Measurements from ENCODE around the gene LRIT2. TPM values are rescaled to one million over a fixed set of nuclear protein-coding genes. Genes with fewer than 3 reads are reported as not detected.

LRIT2 gene
- total and polyA plus RNA-seq, 7 donors, result not detected

DNA sequence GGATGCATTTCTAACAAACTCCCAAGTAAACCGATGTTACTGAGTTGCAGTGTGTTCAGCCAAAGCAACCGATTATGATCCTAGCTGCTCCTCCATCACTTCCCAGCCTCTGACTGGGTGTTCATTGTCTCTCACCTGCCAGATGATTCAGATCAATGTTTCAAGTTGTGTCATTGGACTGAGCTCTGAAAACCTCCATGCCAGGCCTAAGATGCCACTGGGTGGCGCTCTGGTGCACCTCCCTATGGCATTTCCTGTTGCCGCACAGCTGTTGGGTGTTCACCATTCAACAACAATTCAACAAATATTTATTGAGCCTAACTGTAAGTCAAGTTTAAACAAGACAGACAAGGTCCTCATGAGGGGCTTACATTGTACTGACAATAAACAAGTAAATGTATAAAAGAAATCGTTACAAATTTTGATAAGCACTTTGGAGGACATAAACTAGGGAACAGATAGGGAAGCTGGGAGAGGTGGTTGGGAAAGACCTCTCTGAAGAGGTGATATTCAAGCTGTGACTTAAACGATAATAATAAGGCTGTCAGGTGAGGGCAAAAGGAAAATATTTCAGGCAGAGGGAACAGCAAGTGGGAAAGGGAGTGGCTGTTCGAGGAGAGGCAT is 42.3 kb upstream of the LRIT2 start:
- intact Hi-C loops (cut with DNase I), result loop anchor here (5.0 to 10.0 kb wide), 2 partner anchors 107 to 110 kb away; no protein-coding TSS in a partner anchor
- Histone ChIP-seq H3K36me3 (ENCODE audit: insufficient read depth in 1 of 2, low read depth in 1 of 2) (no peaks in the 10 kb centered on the region), H3K4me1 (no peaks in the 10 kb centered on the region), H3K27ac (no peak overlapping the region), H3K4me3 (no peak overlapping the region), H3K27me3 (ENCODE audit: insufficient read depth in 3 of 3, low read length in 2 of 3) (peaks cover 0 to 7% (median 3%) of the 10 kb centered on the region in 3 donors), H3K9me3 (no peaks in the 10 kb centered on the region)
- 40 to 48% (median 44%) methylated on average over 7 of the region's 7 CpGs for WGBS, 3 donors
- no peak for TF ChIP-seq CTCF (IDR thresholded peaks at IDR 0.05)
- ATAC-seq (no peak), DNase-seq (no peak)

DNA sequence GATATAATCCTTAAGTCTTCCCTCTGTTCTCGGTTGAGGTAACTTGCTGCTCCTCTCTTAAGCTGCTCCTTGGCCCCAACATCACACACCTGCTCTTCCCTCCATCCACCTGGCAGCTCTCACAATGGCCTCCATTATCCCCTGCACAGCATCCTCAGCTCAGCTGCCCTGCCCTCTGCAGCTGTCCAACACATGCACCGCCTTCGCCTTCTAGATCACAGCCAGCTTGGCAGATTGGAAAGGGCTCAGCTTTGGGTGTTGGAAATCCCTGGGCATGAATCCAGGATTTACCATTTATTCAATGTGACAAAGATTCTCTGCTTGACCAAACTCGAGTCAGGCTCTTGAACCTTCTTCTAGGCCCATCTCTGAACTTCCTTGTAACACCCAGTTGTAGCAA is 40.1 kb upstream of the LRIT2 start:
- 46 to 53% (median 52%) methylated on average over 4 of the region's 4 CpGs for WGBS, 3 donors
- no peaks in the 10 kb centered on the region for H3K36me3 ChIP-seq (ENCODE audit: insufficient read depth in 1 of 2, low read depth in 1 of 2)
- H3K4me1 ChIP-seq, result no peaks in the 10 kb centered on the region
- no peak for ATAC-seq
- H3K9me3 ChIP-seq, result no peaks in the 10 kb centered on the region
- peaks cover 0 to 4% (median 3%) of the 10 kb centered on the region in 3 donors for H3K27me3 ChIP-seq (ENCODE audit: insufficient read depth in 3 of 3, low read length in 2 of 3)
- intact Hi-C loops (cut with DNase I), result loop anchor here (1.0 to 10.0 kb wide), 4 partner anchors 109 to 273 kb away; no protein-coding TSS in a partner anchor
- no peak for DNase-seq
- H3K4me3 ChIP-seq, result no peak overlapping the region
- TF ChIP-seq CTCF (IDR thresholded peaks at IDR 0.05), result no peak
- no peak overlapping the region for H3K27ac ChIP-seq

GRCh38 chr10:84264611-84265141 is 39.3 kb upstream of the LRIT2 start:
- H3K4me3 ChIP-seq, result no peak overlapping the region
- no peaks in the 10 kb centered on the region for H3K4me1 ChIP-seq
- 3 to 4% (median 3%) methylated on average over 11 of the region's 11 CpGs for WGBS, 3 donors
- DNase-seq (peak; percentile 52 to 73), ATAC-seq (peak; percentile 89 to 94 (median 92))
- no peaks in the 10 kb centered on the region for H3K9me3 ChIP-seq
- intact Hi-C loops (cut with DNase I), result loop anchor here (1.0 to 10.0 kb wide), 4 partner anchors 110 to 274 kb away; no protein-coding TSS in a partner anchor
- no peaks in the 10 kb centered on the region for H3K36me3 ChIP-seq (ENCODE audit: insufficient read depth in 1 of 2, low read depth in 1 of 2)
- peak; percentile 96 for TF ChIP-seq CTCF (IDR thresholded peaks at IDR 0.05)
- H3K27me3 ChIP-seq (ENCODE audit: insufficient read depth in 3 of 3, low read length in 2 of 3), result peaks cover 0 to 4% (median 3%) of the 10 kb centered on the region in 3 donors
- no peak overlapping the region for H3K27ac ChIP-seq

DNA sequence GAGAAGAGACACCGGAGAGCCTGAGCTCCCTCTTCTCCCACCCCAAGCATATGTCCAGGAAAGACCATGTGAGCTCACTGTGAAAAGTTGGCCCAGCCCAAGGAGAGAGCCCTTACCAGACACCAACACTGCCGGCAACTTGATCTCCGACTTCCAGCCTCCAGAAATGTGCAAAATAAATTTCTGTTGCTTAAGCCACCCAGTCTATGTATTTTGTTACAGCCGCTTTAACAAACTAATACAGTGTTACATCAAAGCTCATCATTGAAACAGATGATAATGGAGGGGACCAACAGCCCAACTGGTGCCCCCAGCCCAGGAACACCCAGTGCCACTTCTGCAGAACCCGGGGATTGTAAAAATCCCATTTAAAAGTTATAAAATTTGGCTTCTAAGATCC is 38.4 kb upstream of the LRIT2 start:
- 78 to 82% (median 79%) methylated on average over 5 of the region's 5 CpGs for WGBS, 3 donors
- peaks cover 0 to 2% (median under 1%) of the 10 kb centered on the region in 3 donors for H3K27me3 ChIP-seq (ENCODE audit: insufficient read depth in 3 of 3, low read length in 2 of 3)
- TF ChIP-seq CTCF (IDR thresholded peaks at IDR 0.05), result no peak
- H3K4me1 ChIP-seq, result no peaks in the 10 kb centered on the region
- ATAC-seq (no peak), DNase-seq (no peak)
- H3K36me3 ChIP-seq (ENCODE audit: insufficient read depth in 1 of 2, low read depth in 1 of 2), result no peaks in the 10 kb centered on the region
- H3K9me3 ChIP-seq, result no peaks in the 10 kb centered on the region
- H3K27ac ChIP-seq, result no peak overlapping the region
- no peak overlapping the region for H3K4me3 ChIP-seq
- intact Hi-C loops (cut with DNase I), result loop anchor here in 1 of 2 donors (2.0 to 10.0 kb wide), 2 partner anchors 111 to 275 kb away; no protein-coding TSS in a partner anchor

All from psoas muscle (tissue), 8 donors.